Measurements from ENCODE around the gene PSAP.

DNA sequence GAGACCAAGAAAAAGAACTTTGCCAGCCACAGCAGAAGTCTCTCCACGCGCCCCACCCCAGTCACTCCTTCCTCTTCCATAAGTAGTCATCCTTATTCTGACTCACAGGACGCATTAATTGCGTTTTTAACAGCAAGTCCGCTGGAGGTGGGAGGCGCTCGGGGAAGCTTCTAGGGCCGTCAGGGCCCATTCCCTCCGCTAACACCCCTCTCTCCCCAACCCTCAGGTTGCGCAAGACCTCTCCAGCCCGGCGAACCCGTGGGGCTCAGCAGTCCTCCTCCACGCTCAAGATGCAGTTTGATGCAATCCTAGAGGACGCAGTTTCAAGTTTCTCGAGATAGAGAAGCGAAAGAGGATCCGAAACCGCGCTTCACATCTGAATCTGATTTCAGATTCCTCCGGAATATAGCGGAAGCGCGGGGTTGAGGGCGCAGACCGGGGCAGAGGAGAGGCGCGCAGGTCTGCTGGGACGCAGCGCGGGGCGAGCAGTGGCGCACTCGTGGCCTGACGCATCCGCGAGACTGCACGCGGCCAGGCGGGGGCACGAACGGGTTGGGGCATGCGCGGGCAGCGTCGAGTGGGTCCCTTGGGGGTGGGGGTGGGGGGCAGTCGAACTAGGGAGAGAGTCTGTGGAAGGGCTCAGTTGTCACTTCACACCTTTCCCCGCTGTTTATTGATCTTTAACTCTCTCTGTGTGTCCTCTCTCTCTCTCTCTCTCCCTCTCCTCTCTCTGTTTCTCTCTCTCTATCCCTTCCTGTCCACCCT is 37.8 kb upstream of the PSAP start:
- TF ChIP-seq, protein P1, sequence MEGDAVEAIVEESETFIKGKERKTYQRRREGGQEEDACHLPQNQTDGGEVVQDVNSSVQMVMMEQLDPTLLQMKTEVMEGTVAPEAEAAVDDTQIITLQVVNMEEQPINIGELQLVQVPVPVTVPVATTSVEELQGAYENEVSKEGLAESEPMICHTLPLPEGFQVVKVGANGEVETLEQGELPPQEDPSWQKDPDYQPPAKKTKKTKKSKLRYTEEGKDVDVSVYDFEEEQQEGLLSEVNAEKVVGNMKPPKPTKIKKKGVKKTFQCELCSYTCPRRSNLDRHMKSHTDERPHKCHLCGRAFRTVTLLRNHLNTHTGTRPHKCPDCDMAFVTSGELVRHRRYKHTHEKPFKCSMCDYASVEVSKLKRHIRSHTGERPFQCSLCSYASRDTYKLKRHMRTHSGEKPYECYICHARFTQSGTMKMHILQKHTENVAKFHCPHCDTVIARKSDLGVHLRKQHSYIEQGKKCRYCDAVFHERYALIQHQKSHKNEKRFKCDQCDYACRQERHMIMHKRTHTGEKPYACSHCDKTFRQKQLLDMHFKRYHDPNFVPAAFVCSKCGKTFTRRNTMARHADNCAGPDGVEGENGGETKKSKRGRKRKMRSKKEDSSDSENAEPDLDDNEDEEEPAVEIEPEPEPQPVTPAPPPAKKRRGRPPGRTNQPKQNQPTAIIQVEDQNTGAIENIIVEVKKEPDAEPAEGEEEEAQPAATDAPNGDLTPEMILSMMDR (IDR thresholded peaks at IDR 0.05): peak in 1 of 3 donors; percentile 18
- peak; percentile 87 for TF ChIP-seq POLR2A (IDR thresholded peaks at IDR 0.05)
